NT2/D1 (cell line): ENCODE results near the gene IFNA5.

Source experiments
- DNase-seq: peaks from one replicate; pipeline ENCODE4 v3.0.0-alpha.2; 2011; ENCODE audit warnings: low read depth, low spot score
- H3K27me3 ChIP-seq: 2 replicates; pipeline ENCODE4 v1.6.0; 2011; ENCODE audit warnings: mild to moderate bottlenecking; ENCODE audit not compliant: insufficient read length, insufficient read depth
- H3K36me3 ChIP-seq: 2 replicates; pipeline ENCODE4 v1.6.1; 2011; ENCODE audit warnings: mild to moderate bottlenecking, low read length, mixed read lengths; ENCODE audit not compliant: insufficient read depth, insufficient read length
- H3K4me1 ChIP-seq: 2 replicates; pipeline ENCODE4 v1.5.1; 2011; ENCODE audit not compliant: insufficient read depth, insufficient read length
- H3K4me3 ChIP-seq: 2 replicates; pipeline ENCODE4 v1.5.1; 2011; ENCODE audit warnings: low read depth; ENCODE audit not compliant: insufficient read length
- H3K9ac ChIP-seq: 2 replicates; pipeline ENCODE4 v1.6.0; 2011; ENCODE audit warnings: low read depth; ENCODE audit not compliant: insufficient read length
- H3K9me3 ChIP-seq: 2 replicates; pipeline ENCODE4 v1.5.1; 2011; ENCODE audit warnings: mild to moderate bottlenecking, low read length; ENCODE audit not compliant: insufficient read depth
- SUZ12 ChIP-seq: IDR thresholded peaks from 2 replicates; pipeline ENCODE4 v1.6.1; 2011; ENCODE audit not compliant: insufficient read length, insufficient read depth; ENCODE audit errors: extremely low read depth
- YY1 ChIP-seq: IDR thresholded peaks from 2 replicates; pipeline ENCODE4 v1.6.1; 2011; ENCODE audit not compliant: insufficient read length, insufficient read depth
- ZNF274 ChIP-seq: IDR thresholded peaks from 2 replicates; pipeline ENCODE4 v1.6.1; 2011; ENCODE audit warnings: mild to moderate bottlenecking, low read depth, low read length

IFNA5 gene

GRCh38 chr9:21331676-21332402 is 26.7 kb upstream of the IFNA5 start:
- Histone ChIP-seq H3K27me3 (no peaks in the 10 kb centered on the region), H3K36me3 (peaks cover 56% of the 10 kb centered on the region), H3K4me3 (no peak overlapping the region), H3K9me3 (peaks cover 14% of the 10 kb centered on the region; the same call in 1 of the 2 replicates), H3K9ac (no peak overlapping the region), H3K4me1 (no peaks in the 10 kb centered on the region)
- no peak for TF ChIP-seq ZNF274
- no peak for TF ChIP-seq SUZ12
- TF ChIP-seq YY1, result no peak
- DNase-seq, result no peak

GRCh38 chr9:21326526-21327139 is 21.5 kb upstream of the IFNA5 start:
- Histone ChIP-seq H3K4me3 (no peak overlapping the region), H3K9ac (no peak overlapping the region), H3K36me3 (peaks cover 53% of the 10 kb centered on the region), H3K9me3 (no peaks in the 10 kb centered on the region), H3K27me3 (no peaks in the 10 kb centered on the region), H3K4me1 (no peaks in the 10 kb centered on the region)
- TF ChIP-seq YY1 (no peak), ZNF274 (no peak), SUZ12 (no peak)
- no peak for DNase-seq

GRCh38 chr9:21324047-21324446 is 18.9 kb upstream of the IFNA5 start:
- H3K36me3 ChIP-seq, result peaks cover 28% of the 10 kb centered on the region
- TF ChIP-seq YY1, result no peak
- TF ChIP-seq ZNF274, result no peak
- TF ChIP-seq SUZ12, result no peak
- H3K9me3 ChIP-seq, result no peaks in the 10 kb centered on the region

GRCh38 chr9:21322911-21323461 is 17.9 kb upstream of the IFNA5 start:
- peaks cover 21% of the 10 kb centered on the region for H3K36me3 ChIP-seq
- no peaks in the 10 kb centered on the region for H3K4me1 ChIP-seq
- H3K4me3 ChIP-seq, result no peak overlapping the region
- DNase-seq, result no peak
- H3K9me3 ChIP-seq, result no peaks in the 10 kb centered on the region
- H3K9ac ChIP-seq, result no peak overlapping the region
- no peak for TF ChIP-seq SUZ12
- TF ChIP-seq ZNF274, result no peak
- TF ChIP-seq YY1, result no peak
- no peaks in the 10 kb centered on the region for H3K27me3 ChIP-seq

More at GRCh38 chr9:21324047-21324446, 18.9 kb upstream of the IFNA5 start:
- no peak for DNase-seq
- Histone ChIP-seq H3K27me3 (no peaks in the 10 kb centered on the region), H3K4me1 (no peaks in the 10 kb centered on the region), H3K4me3 (no peak overlapping the region), H3K9ac (no peak overlapping the region)

GRCh38 chr9:21320465-21320864 is 15.4 kb upstream of the IFNA5 start:
- no peak for DNase-seq
- Histone ChIP-seq H3K9me3 (no peaks in the 10 kb centered on the region), H3K4me1 (no peaks in the 10 kb centered on the region), H3K4me3 (no peak overlapping the region), H3K27me3 (no peaks in the 10 kb centered on the region), H3K9ac (no peak overlapping the region), H3K36me3 (peaks cover 21% of the 10 kb centered on the region)
- TF ChIP-seq YY1, result no peak
- no peak for TF ChIP-seq ZNF274
- TF ChIP-seq SUZ12, result no peak

GRCh38 chr9:21317956-21318923 is 13.1 kb upstream of the IFNA5 start:
- no peak for DNase-seq
- Histone ChIP-seq H3K4me3 (no peak overlapping the region), H3K9me3 (no peaks in the 10 kb centered on the region), H3K4me1 (no peaks in the 10 kb centered on the region), H3K36me3 (peaks cover 9% of the 10 kb centered on the region), H3K9ac (no peak overlapping the region), H3K27me3 (no peaks in the 10 kb centered on the region)
- TF ChIP-seq YY1 (no peak), SUZ12 (no peak), ZNF274 (no peak)
